GM12865 (cell line): ENCODE data around the gene BLVRA.
A peak's percentile ranks its signal among the peaks of the same experiment; 100 is the strongest.
"Not testable (repeated sequence)": the region's sequence is repeated elsewhere in the genome, so short reads cannot be mapped to it uniquely, and the experiment has no call there.

ENCODE experiments used
- DNase-seq: peaks from one replicate; pipeline ENCODE4 v3.0.0; 2010; ENCODE audit warnings: low read depth
- H3K4me3 ChIP-seq: 2 replicates; pipeline ENCODE4 v1.5.1; 2011; ENCODE audit warnings: mild to moderate bottlenecking, low read depth, low read length, control low read depth
- TF ChIP-seq, protein P1 (sequence below): IDR thresholded peaks from 2 replicates; pipeline ENCODE4 v1.5.1; 2011; ENCODE audit warnings: low read length, control low read depth, low read depth, inconsistent platforms; ENCODE audit not compliant: insufficient read depth; ENCODE audit errors: missing control alignments

The BLVRA gene, protein sequence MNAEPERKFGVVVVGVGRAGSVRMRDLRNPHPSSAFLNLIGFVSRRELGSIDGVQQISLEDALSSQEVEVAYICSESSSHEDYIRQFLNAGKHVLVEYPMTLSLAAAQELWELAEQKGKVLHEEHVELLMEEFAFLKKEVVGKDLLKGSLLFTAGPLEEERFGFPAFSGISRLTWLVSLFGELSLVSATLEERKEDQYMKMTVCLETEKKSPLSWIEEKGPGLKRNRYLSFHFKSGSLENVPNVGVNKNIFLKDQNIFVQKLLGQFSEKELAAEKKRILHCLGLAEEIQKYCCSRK

DNA sequence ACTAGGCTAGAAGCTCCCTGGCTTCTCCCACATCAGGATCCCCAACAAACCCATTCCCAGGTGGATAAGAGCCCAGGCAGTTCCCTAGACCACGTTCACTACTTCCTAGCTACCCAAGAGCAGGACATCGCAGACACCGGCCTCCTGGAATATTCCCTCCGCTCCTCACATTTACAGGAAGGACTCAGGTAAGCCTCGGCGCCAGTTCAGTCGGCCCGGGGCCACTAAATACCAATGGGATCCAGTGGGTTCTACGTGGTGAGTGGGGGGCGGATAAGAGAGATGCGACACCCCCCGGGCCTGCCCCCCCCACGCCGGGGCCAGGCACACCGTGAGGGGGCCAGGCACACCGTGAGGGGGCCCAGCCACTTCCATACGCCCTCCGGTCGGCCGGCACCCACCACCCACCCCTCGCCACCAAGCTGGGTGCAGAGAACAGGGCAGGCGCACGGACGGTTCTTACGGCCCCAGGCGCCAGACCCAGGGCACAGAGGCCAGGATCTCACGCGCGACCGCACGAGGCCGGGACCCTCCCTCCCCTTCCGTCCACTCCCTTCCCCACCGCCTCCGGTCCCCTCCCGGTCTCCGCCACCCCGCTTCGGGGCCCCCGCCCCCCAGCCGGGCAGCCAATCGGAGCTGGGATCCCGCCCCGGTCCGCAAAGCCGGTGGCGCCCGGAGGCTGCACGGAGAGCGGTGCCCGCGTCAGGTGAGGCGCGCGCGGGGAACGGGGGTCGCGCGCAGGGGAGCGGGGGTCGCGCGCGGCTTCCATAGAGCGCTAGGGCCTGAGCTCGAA is at the start of gene BLVRA:
Gene BLVRA, plus strand, starts transcription at position 652 of the 793 bp plus-strand sequence. CDS start 12,479 bp downstream, outside the sequence.
- TF ChIP-seq, protein P1, sequence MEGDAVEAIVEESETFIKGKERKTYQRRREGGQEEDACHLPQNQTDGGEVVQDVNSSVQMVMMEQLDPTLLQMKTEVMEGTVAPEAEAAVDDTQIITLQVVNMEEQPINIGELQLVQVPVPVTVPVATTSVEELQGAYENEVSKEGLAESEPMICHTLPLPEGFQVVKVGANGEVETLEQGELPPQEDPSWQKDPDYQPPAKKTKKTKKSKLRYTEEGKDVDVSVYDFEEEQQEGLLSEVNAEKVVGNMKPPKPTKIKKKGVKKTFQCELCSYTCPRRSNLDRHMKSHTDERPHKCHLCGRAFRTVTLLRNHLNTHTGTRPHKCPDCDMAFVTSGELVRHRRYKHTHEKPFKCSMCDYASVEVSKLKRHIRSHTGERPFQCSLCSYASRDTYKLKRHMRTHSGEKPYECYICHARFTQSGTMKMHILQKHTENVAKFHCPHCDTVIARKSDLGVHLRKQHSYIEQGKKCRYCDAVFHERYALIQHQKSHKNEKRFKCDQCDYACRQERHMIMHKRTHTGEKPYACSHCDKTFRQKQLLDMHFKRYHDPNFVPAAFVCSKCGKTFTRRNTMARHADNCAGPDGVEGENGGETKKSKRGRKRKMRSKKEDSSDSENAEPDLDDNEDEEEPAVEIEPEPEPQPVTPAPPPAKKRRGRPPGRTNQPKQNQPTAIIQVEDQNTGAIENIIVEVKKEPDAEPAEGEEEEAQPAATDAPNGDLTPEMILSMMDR, result no peak
- peak within 1 kb of the TSS; percentile 52 for H3K4me3 ChIP-seq
- peak; percentile 72 for DNase-seq

DNA sequence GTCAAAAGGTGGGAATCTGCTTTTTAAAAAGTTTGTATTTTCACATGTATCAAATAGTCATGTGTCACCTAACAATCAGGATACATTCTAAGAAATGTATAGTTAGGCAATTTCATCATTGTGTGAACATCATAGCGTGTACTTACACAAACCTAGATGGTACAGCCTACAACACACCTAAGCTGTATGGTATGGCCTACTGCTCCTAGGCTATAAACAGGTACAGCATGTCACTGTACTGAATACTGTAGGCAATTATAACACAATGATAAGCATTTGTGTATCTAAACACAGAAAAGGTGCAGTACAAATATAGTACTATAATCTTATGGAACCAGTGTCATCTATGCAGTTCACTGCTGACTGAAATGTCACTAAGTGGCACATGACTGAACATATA is 47.0 kb upstream of the BLVRA start:
- no peak overlapping the region for H3K4me3 ChIP-seq
- TF ChIP-seq, protein P1, result no peak
- DNase-seq, result no peak

DNA sequence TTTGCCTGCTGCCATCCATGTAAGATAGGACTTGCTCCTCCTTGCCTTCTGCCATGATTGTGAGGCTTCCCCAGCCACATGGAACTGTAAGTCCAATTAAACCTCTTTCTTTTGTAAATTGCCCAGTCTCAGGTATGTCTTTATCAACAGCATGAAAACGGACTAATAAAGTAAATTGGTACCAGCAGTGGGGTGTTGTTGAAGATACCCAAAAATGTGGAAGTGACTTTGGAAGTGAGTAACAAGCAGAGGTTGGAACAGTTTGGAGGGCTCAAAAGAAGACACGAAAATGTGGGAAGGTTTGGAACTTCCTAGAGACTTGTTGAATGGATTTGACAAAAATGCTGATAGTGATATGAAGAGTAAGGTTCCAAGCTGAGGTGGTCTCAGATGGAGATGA is 42.5 kb upstream of the BLVRA start:
- H3K4me3 ChIP-seq, DNase-seq: not testable (repeated sequence)

DNA sequence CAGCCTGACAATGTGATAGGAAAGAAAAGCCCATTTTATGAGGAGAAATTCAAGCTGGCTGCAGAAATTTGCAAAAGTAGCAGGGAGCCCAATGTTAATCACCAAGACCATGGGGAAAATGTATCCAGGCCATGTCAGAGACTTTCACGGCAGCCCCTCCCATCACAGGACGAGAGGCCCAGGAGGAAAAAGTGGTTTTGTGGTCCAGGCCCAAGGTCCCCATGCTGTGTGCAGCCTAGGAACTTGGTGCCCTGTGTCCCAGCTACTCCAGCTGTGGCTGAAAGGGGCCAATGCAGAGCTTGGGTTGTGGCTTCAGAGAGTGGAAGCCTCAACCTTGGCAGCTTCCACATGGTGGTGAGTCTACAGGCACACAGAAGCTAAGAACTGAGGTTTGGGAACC is 41.9 kb upstream of the BLVRA start:
- TF ChIP-seq, protein P1, result no peak
- H3K4me3 ChIP-seq, result no peak overlapping the region
- DNase-seq, result no peak

DNA sequence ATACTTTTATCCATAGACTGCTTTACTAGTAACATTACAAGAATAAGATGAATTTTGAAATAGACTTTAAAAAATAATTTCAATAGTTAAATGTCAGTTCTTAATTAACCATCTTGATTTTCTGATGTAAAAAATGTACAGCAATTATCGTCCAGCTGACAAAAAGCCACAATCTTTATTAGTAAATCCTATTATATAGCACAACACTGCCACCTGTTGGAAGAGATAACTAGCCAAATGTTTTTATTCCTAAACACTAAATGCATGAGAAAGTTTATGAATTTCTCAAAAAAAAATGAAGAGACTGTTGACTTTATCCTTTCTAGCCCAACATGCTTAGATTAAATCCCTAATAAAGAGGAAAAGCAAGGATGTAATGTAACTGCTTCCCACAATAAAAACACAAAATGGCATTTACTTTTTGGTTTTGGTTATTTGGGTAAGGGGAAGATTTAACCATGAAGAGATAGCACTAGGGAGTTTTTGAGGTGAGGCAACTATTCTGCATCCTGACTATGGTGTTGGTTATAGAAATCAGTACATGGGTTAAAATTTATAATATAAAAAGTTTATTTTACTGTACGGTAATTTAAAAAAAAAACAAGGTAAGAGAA is 37.2 kb upstream of the BLVRA start:
- DNase-seq, result peak; percentile 63
- TF ChIP-seq, protein P1, result peak; percentile 43
- no peak overlapping the region for H3K4me3 ChIP-seq

DNA sequence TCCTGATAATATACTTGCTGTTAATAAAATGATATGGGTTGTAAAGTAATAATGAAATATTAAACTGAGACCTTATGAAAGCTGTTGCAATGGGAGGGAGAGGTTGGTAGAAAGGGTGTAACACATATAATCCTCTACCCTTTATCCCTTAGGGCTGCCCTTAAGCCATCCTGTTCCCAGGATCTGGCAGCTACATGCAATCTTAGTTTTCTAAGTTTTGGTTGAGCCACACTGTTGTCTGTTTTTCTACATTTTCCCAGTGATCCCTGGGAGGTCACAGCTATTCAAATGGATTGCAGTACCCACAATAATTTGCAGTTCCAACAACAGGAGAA is 35.5 kb upstream of the BLVRA start:
- DNase-seq, result no peak
- TF ChIP-seq, protein P1, result no peak
- H3K4me3 ChIP-seq, result no peak overlapping the region

DNA sequence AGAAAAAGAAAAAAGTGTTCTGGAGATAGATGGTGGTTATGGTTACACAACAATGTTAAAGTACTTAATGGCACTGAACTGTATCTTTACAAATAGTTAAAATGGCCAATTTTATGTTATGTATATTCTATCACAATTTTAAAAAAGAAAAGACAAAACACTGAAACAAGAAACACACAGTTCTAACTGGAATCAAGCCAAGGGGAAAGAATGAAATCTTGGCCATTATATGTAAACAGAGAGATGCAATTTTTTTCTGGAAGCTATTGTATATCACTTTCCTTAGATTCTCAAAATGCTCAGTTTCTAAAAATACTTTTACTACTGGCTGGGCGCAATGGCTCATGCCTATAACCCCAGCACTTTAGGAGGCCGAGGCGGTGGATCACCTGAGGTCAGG is 33.2 kb upstream of the BLVRA start:
- TF ChIP-seq, protein P1, result no peak
- no peak for DNase-seq
- no peak overlapping the region for H3K4me3 ChIP-seq
